IMR-90 (cell line): ENCODE data around the gene MDH1B. TPM values are rescaled to one million over a fixed set of nuclear protein-coding genes. Genes with fewer than 3 reads are reported as not detected.

Experiments used
- ATAC-seq: fragments of 200-7000 bp; cut with Tn5 transposase; 2 replicates; pipeline ENCODE4 v1.9.1; 2020; ENCODE audit warnings: low read depth, mild to moderate bottlenecking, moderate library complexity
- BruUV-seq: library from RNA; stranded (reverse); fragments of 400-500 nt; replicated peaks from 2 replicates; lab custom pipeline; 2021; lab: Mats Ljungman, UMichigan
- CTCF ChIA-PET: fragments of 300-600 bp; formaldehyde crosslinking; extraction: SDS; loops from one replicate; lab custom pipeline; 2021; ENCODE audit warnings: antibody characterized with exemption; lab: Yijun Ruan, JAX
- POLR2A ChIA-PET: fragments of 300-600 bp; sonication (Branson Sonifier 250); formaldehyde crosslinking; loops from one replicate; lab custom pipeline; 2022; ENCODE audit warnings: antibody characterized with exemption; ENCODE audit not compliant: unreplicated experiment; lab: Charles Lee
- DNase-seq: peaks from one replicate; pipeline ENCODE4 v3.0.0; 2013
- H2AFZ ChIP-seq: replicated peaks from 2 replicates; pipeline ENCODE3; 2013; ENCODE audit warnings: low read length, mild to moderate bottlenecking; ENCODE audit not compliant: poor library complexity
- H2AK5ac ChIP-seq: 2 replicates; pipeline ENCODE4 v1.6.1; 2013; ENCODE audit warnings: low read depth, low read length, inconsistent platforms
- H2AK9ac ChIP-seq: replicated peaks from 2 replicates; pipeline ENCODE3; 2013; ENCODE audit warnings: mild to moderate bottlenecking, low read depth, low read length, moderate library complexity; ENCODE audit not compliant: poor library complexity
- H2BK120ac ChIP-seq: 2 replicates; pipeline ENCODE4 v1.6.1; 2013; ENCODE audit warnings: low read depth, low read length, inconsistent platforms
- H2BK15ac ChIP-seq: 3 replicates; pipeline ENCODE4 v1.6.1; 2013; ENCODE audit warnings: low read depth, low read length, inconsistent platforms
- H2BK20ac ChIP-seq: 2 replicates; pipeline ENCODE4 v1.6.1; 2013; ENCODE audit warnings: low read depth, mild to moderate bottlenecking, inconsistent platforms, low read length, moderate library complexity
- H2BK5ac ChIP-seq: 2 replicates; pipeline ENCODE4 v1.6.1; 2013; ENCODE audit warnings: mild to moderate bottlenecking, low read depth, low read length, inconsistent platforms; ENCODE audit not compliant: poor library complexity, severe bottlenecking
- H3K14ac ChIP-seq: replicated peaks from 2 replicates; pipeline ENCODE4 v1.6.1; 2013; ENCODE audit warnings: low read depth, low read length, inconsistent platforms
- H3K18ac ChIP-seq: 2 replicates; pipeline ENCODE4 v1.6.1; 2013; ENCODE audit warnings: low read depth, low read length, control low read depth
- H3K23ac ChIP-seq: 2 replicates; pipeline ENCODE4 v1.6.1; 2013; ENCODE audit warnings: low read depth, low read length, inconsistent platforms
- H3K27ac ChIP-seq: 2 replicates; pipeline ENCODE4 v1.5.1; 2013; ENCODE audit warnings: mild to moderate bottlenecking, control low read depth, low read length; ENCODE audit not compliant: insufficient read depth
- H3K27me3 ChIP-seq: 2 replicates; pipeline ENCODE4 v1.6.1; 2013; ENCODE audit warnings: low read length; ENCODE audit not compliant: control insufficient read depth, insufficient read depth
- H3K36me3 ChIP-seq: 2 replicates; pipeline ENCODE4 v1.6.1; 2013; ENCODE audit warnings: low read length, mixed read lengths; ENCODE audit not compliant: control insufficient read depth, insufficient read depth
- H3K4ac ChIP-seq: 2 replicates; pipeline ENCODE4 v1.6.1; 2013; ENCODE audit warnings: low read depth, low read length, inconsistent platforms
- H3K4me1 ChIP-seq: 2 replicates; pipeline ENCODE4 v1.6.1; 2013; ENCODE audit warnings: low read length, mixed read lengths; ENCODE audit not compliant: control insufficient read depth, insufficient read depth
- H3K4me2 ChIP-seq: 2 replicates; pipeline ENCODE4 v1.6.1; 2013; ENCODE audit warnings: low read depth, mild to moderate bottlenecking, control low read depth, low read length, moderate library complexity
- H3K4me3 ChIP-seq: 2 replicates; pipeline ENCODE4 v1.5.1; 2013; ENCODE audit warnings: low read depth, mild to moderate bottlenecking, control low read depth, low read length, moderate library complexity; ENCODE audit not compliant: insufficient read depth
- H3K56ac ChIP-seq: 2 replicates; pipeline ENCODE4 v1.6.1; 2013; ENCODE audit warnings: low read length, inconsistent platforms; ENCODE audit not compliant: insufficient read depth; ENCODE audit errors: extremely low read depth
- H3K79me1 ChIP-seq, 2 experiments: 2 replicates each; pipeline ENCODE4 v1.6.1; 2013; ENCODE audit warnings: low read length in 2 of 2, inconsistent platforms in 1 of 2, low read depth in 1 of 2
- H3K9ac ChIP-seq: 2 replicates; pipeline ENCODE4 v1.6.1; 2013; ENCODE audit warnings: low read depth, low read length, control low read depth
- H3K9me1 ChIP-seq: 2 replicates; pipeline ENCODE4 v1.6.1; 2013; ENCODE audit warnings: low read length, inconsistent platforms; ENCODE audit not compliant: insufficient read depth
- H3K9me3 ChIP-seq: 2 replicates; pipeline ENCODE4 v1.6.1; 2013; ENCODE audit warnings: low read length; ENCODE audit not compliant: control insufficient read depth, insufficient read depth
- H4K20me1 ChIP-seq: 2 replicates; pipeline ENCODE4 v1.6.1; 2013; ENCODE audit warnings: low read length, inconsistent platforms; ENCODE audit not compliant: insufficient read depth
- H4K5ac ChIP-seq: 2 replicates; pipeline ENCODE4 v1.6.1; 2013; ENCODE audit warnings: mild to moderate bottlenecking, low read depth, low read length, control low read depth
- H4K8ac ChIP-seq, 2 experiments: 2 replicates each; pipeline ENCODE4 v1.6.1; 2013; ENCODE audit warnings: low read depth in 2 of 2, low read length in 2 of 2, control low read depth in 1 of 2, inconsistent platforms in 1 of 2
- H4K91ac ChIP-seq: 2 replicates; pipeline ENCODE4 v1.6.1; 2013; ENCODE audit warnings: low read depth, low read length, inconsistent platforms; ENCODE audit not compliant: insufficient read depth
- FOS ChIP-seq: fragments of 150-350 bp; IDR thresholded peaks from 2 replicates; pipeline ENCODE4 v1.6.1; 2016; ENCODE audit warnings: low read depth, low read length
- RCOR1 ChIP-seq: IDR thresholded peaks from 2 replicates; pipeline ENCODE4 v1.6.1; 2012; ENCODE audit warnings: mild to moderate bottlenecking, low read length, improper control_type of control experiment; ENCODE audit not compliant: insufficient replicate concordance
- WGBS, 2 experiments: methylation state at CpG; one replicate each; pipeline versions ENCODE4 v1.1.5 to v1.1.7; 2013; ENCODE audit warnings: missing lambda C conversion rate in 2 of 2; ENCODE audit not compliant: insufficient read length in 1 of 2; ENCODE audit errors: extremely low coverage in 2 of 2; 5-methylcytosine and 5-hydroxymethylcytosine counted together
- dilution Hi-C: fragments of 300-500 bp; cut with HindIII; formaldehyde crosslinking; loops from one replicate; pipeline ENCODE4 v1.14.3; 2018; ENCODE audit warnings: low sequenced_read_pairs; ENCODE audit not compliant: unreplicated experiment
- in situ Hi-C: fragments of 300-500 bp; cut with MboI; formaldehyde crosslinking; loops from 3 replicates; pipeline ENCODE4 v1.14.3; 2019; ENCODE audit warnings: low sequenced_read_pairs, inconsistent platforms, mixed read lengths
- intact Hi-C: fragments of 100-400 bp; cut with micrococcal nuclease; formaldehyde crosslinking; loops from 2 replicates; pipeline ENCODE4 v1.10.0; 2022
- polyA plus RNA-seq, 3 experiments: library from polyadenylated mRNA; depleted of rRNA; stranded (reverse); fragments of >200 nt; gene quantifications; 2 replicates each; pipeline ENCODE4 v1.2.3, GENCODE V29; 2012; ENCODE audit warnings: low replicate concordance in 1 of 3
- total RNA-seq: library from RNA; depleted of rRNA; stranded (reverse); fragments of >200 nt; gene quantifications from 2 replicates; pipeline ENCODE4 v1.2.3, GENCODE V29; 2012

The MDH1B gene
- total and polyA plus RNA-seq, 2 of the 4 experiments (the other 2 are of a cell fraction), result 0.38 to 0.54 TPM

DNA sequence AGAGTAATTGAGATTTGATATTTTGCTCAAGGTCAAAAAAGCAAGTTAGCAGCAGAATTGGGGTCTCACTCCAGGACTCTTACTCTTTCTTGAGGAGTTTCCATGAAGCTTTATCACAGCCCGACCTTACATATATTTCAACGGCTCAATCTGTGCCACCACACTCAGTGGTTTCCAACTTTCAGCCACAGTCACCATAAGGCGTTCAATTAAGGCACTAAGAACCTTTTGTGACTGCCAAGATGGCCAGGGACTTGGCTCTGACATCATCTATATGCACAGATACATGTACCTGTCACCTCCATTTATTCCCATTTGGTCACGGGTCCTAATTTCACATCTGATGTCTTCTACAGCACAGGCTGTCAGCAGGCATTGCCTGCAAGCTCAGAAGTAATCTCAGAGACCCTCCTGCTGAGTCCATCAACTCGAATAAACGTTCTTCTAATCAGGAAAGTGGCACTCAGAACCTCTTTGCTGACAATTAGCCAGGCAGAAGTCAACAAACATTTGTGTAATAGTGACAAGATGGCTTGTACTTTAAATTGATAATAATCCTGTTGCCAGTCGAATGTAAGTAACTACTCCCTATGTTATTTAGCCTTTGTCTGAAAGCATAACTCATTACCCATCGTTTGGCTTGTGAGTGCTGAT is 63.0 kb downstream of the MDH1B start:
- H4K91ac ChIP-seq, result no peak overlapping the region
- in situ Hi-C loops, result no loop called here
- ChIA-PET POLR2A (no interaction called here), CTCF (no interaction called here)
- DNase-seq, result no peak
- H3K4me3 ChIP-seq, result no peak overlapping the region
- no peak overlapping the region for H4K8ac ChIP-seq
- no peak overlapping the region for H3K14ac ChIP-seq
- no peaks in the 10 kb centered on the region for H3K4me1 ChIP-seq
- WGBS, 2 experiments, result 56% methylated on average over 3 of the region's 8 CpGs; no CpG with 5 or more reads in 1 of the 2 experiments
- H3K27ac ChIP-seq, result no peak overlapping the region
- H3K4ac ChIP-seq, result no peak overlapping the region
- no peak overlapping the region for H2AK9ac ChIP-seq
- peaks cover 3% of the 10 kb centered on the region for H3K27me3 ChIP-seq
- no peak overlapping the region for H4K5ac ChIP-seq
- no peak overlapping the region for H3K4me2 ChIP-seq
- H3K36me3 ChIP-seq, result no peaks in the 10 kb centered on the region
- intact Hi-C loops, result no loop called here
- H2BK120ac ChIP-seq, result no peak overlapping the region
- H3K18ac ChIP-seq, result no peak overlapping the region
- dilution Hi-C loops, result no loop called here
- H3K9me3 ChIP-seq, result no peaks in the 10 kb centered on the region
- BruUV-seq, result no TSS peak
- H3K9me1 ChIP-seq, result no peaks in the 10 kb centered on the region
- no peak for ATAC-seq
- H2AFZ ChIP-seq, result no peak overlapping the region
- no peak overlapping the region for H2BK20ac ChIP-seq
- H2BK15ac ChIP-seq, result no peak overlapping the region
- H4K20me1 ChIP-seq, result no peaks in the 10 kb centered on the region
- H3K9ac ChIP-seq, result no peak overlapping the region
- H3K23ac ChIP-seq, result no peak overlapping the region
- no peak overlapping the region for H2AK5ac ChIP-seq
- H2BK5ac ChIP-seq, result no peak overlapping the region
- no peaks in the 10 kb centered on the region for H3K79me1 ChIP-seq
- no peak overlapping the region for H3K56ac ChIP-seq
- TF ChIP-seq FOS, result no peak
- TF ChIP-seq RCOR1, result no peak
